NB4 (cell line): ENCODE results near the gene C20orf141.

ENCODE experiments used
- DNase-seq: peaks from one replicate; pipeline ENCODE4 v3.0.0; 2010; ENCODE audit warnings: low read depth
- H3K4me3 ChIP-seq: one replicate; pipeline ENCODE4 v1.5.1; 2011; ENCODE audit warnings: mild to moderate bottlenecking, low read depth, low read length, moderate library complexity
- MYC ChIP-seq: IDR thresholded peaks from 2 replicates; pipeline ENCODE4 v1.6.1; 2011; ENCODE audit warnings: low read depth, low read length
- POLR2A ChIP-seq: IDR thresholded peaks from 2 replicates; pipeline ENCODE4 v1.6.1; 2011; ENCODE audit warnings: mild to moderate bottlenecking; ENCODE audit not compliant: insufficient read length; ENCODE audit errors: extremely low read depth
- TF ChIP-seq, protein P1 (sequence below): IDR thresholded peaks from one replicate; pipeline ENCODE4 v1.5.1; 2012; ENCODE audit warnings: low read depth, low read length
- TF ChIP-seq, protein P2 (sequence below): IDR thresholded peaks from 2 replicates; pipeline ENCODE4 v1.6.1; 2011; ENCODE audit warnings: low read depth, low read length

Gene C20orf141

DNA sequence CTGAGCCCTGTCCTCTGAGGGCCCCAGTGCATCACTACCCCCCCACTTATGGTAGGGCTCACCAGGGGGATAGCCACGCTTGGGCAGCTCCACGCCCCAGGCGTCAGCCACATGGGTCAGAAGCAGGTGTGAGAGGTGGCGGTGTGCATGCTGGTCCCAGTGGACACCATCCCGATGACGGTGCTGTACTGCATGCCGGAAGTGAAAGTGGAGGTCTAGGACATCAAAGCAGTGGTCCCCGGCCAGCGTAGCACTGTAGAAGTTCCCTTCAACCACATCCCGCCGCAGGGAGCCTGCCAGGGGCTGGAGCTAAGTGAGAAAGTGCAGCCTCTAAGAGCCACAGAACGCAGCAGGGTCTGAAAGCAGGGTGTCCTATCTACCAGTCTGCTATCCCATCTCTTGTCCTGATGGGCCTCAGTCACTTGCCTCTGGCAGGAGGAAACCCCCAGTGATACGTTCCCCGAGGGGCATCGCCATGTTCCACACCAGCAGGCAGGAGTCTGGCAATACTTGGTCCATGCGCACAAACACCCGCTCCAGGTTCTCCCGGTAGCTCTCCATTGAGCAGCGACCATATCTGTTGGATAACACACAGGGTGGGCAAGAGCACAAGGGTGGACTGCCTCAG is 23.5 kb downstream of the C20orf141 start:
- DNase-seq, result no peak
- TF ChIP-seq MYC (no peak), POLR2A (no peak)
- TF ChIP-seq, protein P1, sequence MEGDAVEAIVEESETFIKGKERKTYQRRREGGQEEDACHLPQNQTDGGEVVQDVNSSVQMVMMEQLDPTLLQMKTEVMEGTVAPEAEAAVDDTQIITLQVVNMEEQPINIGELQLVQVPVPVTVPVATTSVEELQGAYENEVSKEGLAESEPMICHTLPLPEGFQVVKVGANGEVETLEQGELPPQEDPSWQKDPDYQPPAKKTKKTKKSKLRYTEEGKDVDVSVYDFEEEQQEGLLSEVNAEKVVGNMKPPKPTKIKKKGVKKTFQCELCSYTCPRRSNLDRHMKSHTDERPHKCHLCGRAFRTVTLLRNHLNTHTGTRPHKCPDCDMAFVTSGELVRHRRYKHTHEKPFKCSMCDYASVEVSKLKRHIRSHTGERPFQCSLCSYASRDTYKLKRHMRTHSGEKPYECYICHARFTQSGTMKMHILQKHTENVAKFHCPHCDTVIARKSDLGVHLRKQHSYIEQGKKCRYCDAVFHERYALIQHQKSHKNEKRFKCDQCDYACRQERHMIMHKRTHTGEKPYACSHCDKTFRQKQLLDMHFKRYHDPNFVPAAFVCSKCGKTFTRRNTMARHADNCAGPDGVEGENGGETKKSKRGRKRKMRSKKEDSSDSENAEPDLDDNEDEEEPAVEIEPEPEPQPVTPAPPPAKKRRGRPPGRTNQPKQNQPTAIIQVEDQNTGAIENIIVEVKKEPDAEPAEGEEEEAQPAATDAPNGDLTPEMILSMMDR, result no peak
- TF ChIP-seq, protein P2, sequence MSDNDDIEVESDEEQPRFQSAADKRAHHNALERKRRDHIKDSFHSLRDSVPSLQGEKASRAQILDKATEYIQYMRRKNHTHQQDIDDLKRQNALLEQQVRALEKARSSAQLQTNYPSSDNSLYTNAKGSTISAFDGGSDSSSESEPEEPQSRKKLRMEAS, result no peak
- H3K4me3 ChIP-seq, result no peak overlapping the region

DNA sequence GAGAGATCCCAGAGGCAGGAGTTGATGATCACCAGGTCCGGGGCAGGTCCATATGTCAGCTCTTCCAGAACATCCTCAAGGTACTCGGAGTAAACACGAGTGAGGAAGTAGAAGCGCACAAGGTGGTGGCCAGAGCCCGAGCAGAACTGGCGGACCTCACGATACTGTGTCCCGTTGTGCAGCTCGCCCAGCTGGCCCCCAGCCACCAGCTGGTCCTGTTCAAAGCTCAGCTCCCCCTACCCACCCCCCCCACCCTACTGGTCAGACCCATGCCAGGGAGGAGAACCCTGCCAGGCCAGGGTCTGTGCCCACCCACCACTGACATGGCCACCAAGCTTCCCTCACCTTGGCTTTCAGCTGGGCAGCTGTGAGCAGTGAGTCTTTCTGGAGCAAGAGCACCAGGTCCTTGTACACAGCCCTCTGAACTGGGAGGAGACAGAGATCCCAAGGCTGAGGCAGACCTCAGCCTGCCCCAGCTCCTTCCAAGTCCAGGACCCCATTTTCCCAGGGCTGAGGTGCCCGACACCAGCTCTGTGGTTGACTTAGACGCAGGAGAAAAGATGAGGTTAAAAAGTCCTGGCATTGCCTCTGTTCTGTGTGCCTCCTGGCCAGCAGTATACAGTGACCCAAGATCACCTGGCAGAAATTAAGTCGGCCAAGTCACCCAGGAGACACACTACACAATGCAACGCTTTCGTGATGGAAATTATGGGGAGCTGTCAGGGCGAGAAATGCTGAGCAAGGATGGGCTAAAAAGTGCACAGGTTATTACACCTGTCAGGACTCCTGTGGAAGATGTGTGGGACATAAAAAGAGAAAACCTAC is 24.3 kb downstream of the C20orf141 start:
- TF ChIP-seq, protein P2, result no peak
- TF ChIP-seq, protein P1, result no peak
- TF ChIP-seq MYC (no peak), POLR2A (no peak)
- DNase-seq, result no peak
- H3K4me3 ChIP-seq, result no peak overlapping the region

DNA sequence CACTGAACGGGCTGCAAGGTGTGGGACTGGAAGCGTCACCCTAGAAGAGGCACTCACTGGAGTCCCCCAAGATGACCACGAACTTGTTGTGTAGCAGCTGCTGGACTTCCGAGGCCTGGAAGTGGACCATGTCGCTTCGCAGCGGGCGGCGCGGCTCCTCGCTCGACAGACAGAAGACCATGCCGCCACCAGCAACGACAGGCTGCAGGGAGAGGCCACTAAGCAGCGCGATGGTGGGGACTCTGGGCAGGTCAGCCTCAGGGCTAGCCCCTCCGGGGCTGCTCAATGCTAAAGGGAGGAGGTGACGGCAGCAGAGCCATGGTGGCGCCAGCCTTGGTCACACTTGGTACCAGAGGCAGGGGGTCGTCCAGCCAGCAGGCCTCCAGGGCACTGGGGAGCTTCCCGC is 24.9 kb downstream of the C20orf141 start:
- peak overlapping the region; percentile 85 for H3K4me3 ChIP-seq
- no peak for DNase-seq
- TF ChIP-seq, protein P2, result no peak
- TF ChIP-seq, protein P1, result no peak
- TF ChIP-seq MYC, result no peak

DNA sequence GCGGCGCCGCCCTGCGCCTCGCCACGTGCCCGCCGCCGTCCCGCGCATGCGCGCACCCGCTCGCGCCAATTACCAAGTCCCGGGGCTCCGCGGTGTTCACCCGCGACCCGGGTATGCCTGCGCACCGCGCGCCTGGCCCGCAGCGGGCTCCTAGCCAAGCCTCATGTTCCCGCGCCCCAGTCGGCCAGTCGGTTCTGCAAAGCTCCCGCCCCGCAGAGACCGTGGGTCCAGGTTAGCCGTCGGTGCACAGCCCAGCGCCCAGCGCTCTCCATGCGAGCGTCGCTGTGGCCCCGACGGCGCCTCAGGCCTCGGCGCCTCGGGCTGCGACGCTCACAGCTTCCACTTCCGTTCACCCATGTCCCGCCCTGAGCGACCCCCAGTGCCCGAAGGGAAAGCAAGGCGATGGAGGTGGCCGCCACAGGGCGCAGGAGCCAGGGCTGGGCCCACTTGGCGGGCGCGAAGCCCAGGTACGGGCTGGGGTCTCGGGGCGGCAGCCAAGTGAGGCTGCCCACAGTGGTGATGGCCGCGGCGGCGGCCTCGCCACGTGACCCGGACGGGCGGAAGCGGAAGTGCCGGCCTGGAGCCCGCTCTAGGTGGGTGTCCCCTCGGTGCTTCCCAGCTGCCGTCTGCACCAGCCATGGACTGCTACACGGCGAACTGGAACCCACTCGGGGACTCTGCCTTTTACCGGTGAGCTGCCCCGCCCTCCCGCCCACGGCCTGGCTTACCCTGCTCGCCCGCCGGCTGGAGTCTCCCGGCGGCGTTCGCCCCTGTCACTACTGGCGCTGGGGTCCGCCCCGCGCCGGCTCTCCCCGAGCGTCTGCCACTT is 25.6 kb downstream of the C20orf141 start, which contains the start of the genes PCED1A and VPS16:
TSS of gene PCED1A (minus strand) at position 518 of the 829 bp plus-strand sequence. CDS start 743 bp downstream, outside the sequence.
TSS of gene VPS16 (plus strand) at position 608 of the 829 bp plus-strand sequence. CDS start at position 638, 30 bp downstream.
- peak within 1 kb of the TSS; percentile 85 for H3K4me3 ChIP-seq
- peak; percentile 91 for DNase-seq
- TF ChIP-seq, protein P1, result no peak
- TF ChIP-seq MYC (peak; percentile 98), POLR2A (peak; percentile 72)
- TF ChIP-seq, protein P2, result peak; percentile 99

DNA sequence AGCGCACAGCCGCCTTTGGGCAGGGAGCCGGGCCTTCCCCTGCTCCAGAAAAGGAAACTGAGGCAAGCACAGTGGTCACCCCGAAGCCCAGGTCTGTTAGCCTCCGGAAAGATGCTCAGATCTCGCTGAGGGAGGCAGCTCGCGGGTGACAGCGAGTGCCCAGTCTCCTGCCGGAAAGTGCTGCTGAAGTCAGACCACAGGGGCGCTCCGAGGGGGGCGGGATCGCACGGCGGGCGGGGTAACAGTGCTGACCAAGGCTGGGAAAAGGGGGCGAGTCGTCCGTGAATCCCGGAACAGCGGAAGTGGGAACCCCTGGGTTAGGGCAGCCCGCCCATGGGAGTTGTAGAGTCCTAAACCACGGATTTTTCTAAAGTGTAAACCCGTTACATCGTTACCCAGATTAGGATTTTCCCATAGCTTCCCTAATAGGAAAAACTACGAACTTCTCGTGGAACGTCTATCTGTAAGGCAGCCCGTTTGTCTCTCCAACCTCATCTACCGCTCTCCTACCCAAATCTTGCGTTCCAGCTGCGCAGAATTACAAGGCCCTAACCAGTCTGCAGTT is 26.3 kb downstream of the C20orf141 start:
- TF ChIP-seq MYC (no peak), POLR2A (no peak)
- TF ChIP-seq, protein P2, result no peak
- TF ChIP-seq, protein P1, result no peak
- peak overlapping the region; percentile 85 for H3K4me3 ChIP-seq
- peak; percentile 67 for DNase-seq
